GM21447 (cell line): Measurements from ENCODE around the gene MKNK1.

ENCODE experiments used
- ATAC-seq: cut with Tn5 transposase; IDR thresholded peaks from one replicate; pipeline ENCODE4 v1.9.1; 2021; ENCODE audit not compliant: unreplicated experiment

The MKNK1 gene

DNA sequence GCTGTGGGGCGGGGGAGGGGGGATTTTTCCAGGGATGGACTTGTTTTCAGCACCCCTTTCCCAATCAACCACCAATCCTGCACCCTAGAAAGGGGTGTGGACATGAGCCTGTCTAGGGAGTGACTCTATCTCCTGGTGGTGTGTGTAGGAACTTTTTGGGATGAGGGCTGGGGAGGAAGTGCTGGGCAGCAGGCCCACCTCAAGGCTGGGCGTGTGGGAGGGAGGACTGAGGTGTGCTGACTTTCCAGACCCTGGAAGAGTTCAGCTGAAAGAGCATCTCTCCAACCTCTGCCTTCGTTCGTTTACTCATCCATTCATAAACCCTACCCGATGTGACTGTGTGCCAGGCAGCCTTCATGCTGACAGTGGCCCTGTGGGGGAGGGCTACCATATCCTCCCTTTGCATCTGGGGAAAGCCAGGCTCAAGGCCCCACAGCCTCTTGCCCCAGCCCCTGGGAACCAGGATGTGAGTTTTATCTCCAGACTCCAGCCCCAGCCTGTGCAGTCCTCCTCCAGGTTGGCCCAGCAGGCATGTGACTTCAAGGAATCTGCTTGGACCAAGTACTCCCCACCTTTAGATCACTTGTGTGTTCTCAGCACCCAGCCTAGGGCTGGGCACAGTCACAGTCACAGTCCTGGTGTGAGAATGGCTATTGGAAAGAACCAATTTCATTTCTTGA is 59.4 kb downstream of the MKNK1 start:
- ATAC-seq: no peak

- ATAC-seq: no peak
These were observed 60.1 kb downstream of the MKNK1 start for GRCh38 chr1:46543761-46544560.

DNA sequence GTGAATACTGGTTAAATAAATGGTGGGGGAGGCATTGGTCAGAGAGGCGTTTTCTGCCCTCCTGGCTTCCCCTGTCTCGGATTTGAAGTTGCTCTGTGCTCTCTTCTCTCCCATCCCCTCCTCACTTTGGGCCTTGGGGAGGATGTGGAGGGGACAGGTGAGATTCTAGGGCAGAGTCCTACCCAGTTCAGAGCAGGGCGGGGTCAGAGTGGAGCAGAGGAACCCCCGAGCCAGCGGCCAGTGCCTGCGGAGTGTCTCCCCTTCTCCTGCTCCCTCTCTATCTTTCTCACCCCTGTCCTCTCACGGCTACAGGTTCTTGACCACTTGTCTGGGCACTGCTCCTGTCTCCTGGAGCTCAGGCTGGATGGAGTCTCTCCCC is 60.7 kb downstream of the MKNK1 start:
- no peak for ATAC-seq

- ATAC-seq: no peak
These were observed 64.1 kb downstream of the MKNK1 start for GRCh38 chr1:46539972-46540371.

DNA sequence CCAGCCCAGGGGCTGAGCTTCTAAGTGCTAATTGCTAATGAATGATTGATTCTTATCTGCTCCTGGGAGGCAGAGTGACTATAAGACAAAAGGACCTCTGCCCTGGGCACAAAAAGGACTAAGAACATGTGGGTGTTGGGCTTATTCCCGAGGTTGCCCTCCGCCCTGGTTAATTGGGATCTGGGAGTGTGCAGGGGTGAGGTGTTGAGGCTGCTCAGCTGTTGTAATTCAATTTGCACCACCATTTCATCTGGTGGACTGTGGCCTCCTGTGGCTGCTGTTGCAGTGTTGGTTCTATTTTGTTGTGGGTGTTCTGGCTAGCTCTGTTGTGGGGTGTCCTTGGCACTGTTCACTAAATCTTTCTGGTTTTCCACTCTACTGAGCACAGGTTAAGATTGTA is 65.9 kb downstream of the MKNK1 start:
- ATAC-seq: no peak

GRCh38 chr1:46537651-46538050 is 66.4 kb downstream of the MKNK1 start:
- no peak for ATAC-seq

GRCh38 chr1:46536527-46536926 is 67.5 kb downstream of the MKNK1 start:
- no peak for ATAC-seq

- no peak for ATAC-seq
These were observed 69.0 kb downstream of the MKNK1 start for GRCh38 chr1:46535063-46535462.

DNA sequence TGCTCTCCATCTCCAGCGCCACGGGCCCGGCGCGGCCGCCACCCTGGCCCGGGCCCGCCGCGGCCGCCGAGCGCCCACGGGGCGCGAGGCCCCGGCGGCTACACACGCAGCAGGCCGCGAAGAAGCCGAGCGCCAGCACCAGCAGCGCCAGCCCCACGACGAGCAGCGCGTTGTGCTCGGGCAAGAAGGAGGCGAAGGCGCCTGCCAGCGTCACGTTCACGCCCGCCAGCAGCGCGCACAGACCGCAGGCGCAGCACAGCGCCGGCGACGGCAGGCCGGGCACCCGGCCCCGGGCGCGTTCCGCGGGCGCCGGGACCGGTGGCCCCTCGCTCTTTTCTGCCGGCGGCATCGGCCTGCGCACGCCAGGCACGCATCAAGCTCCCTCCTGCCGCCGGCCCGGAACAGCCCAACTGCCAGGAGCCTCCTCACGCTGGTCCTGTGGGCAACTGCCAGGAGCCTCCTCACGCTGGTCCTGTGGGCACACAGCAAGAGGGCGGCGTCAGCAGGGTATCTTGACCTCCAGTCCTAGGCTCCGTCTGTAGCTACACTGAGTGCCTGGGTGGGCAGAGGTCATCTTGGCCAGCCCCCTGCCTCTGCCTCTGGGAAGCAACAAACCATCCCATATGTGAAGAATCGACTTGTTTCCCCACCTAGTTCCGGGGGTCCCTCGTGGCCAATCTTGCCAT is 70.7 kb downstream of the MKNK1 start:
- ATAC-seq: no peak

GRCh38 chr1:46532498-46533178 is 71.4 kb downstream of the MKNK1 start:
- ATAC-seq: no peak

GRCh38 chr1:46532095-46532494 is 72.0 kb downstream of the MKNK1 start:
- ATAC-seq: no peak

DNA sequence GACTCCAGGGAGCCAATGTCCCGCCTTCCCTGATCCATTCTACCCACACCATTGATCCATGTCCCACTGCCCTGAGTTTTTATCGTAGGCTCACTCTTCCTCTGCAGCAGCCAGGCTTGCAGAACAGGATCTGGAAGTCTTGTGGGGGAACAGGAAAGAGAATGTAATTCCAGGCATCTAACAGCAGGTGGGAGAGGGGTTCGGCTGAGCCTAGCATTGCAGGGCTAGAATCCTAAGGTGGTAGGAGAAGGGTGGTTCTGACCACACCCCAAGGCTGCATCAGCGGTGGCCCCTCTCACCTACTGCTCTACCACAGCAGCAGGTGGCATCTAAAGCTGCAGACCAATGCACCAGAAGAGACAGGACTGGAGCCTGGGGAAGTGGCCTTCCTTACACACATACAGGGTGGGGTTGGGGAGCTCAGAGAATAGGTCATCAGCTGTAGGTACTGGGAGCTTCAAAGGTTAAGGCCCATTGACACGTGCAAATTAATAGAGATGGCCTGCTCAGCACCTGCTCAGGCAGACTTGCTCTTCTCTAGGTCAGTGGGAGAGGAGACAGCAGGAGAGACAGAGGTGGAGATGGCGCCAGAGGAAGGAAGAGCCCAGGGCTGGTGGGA is 73.2 kb downstream of the MKNK1 start:
- ATAC-seq: no peak

DNA sequence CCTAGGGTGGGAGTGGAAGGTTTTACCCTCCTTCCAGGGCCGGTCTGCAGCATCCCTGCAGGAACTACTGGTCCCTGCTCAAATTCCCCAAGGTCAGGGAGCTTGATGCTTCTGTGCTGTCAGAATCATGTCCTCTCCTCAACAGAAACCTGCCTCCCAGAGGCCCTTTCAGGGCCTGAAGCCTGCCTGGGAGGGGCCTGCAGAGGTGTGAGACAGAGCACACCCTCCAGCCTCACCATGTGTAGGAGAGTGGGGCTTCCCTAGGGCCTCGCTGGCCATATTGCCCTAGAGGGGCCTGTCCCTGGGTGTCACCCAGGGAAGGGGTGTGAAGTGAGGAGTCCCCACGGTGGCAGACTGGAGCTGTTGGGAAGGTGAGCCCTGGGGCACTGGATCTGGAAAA is 73.8 kb downstream of the MKNK1 start:
- ATAC-seq: no peak

GRCh38 chr1:46529031-46529630 is 74.9 kb downstream of the MKNK1 start:
- ATAC-seq: no peak

DNA sequence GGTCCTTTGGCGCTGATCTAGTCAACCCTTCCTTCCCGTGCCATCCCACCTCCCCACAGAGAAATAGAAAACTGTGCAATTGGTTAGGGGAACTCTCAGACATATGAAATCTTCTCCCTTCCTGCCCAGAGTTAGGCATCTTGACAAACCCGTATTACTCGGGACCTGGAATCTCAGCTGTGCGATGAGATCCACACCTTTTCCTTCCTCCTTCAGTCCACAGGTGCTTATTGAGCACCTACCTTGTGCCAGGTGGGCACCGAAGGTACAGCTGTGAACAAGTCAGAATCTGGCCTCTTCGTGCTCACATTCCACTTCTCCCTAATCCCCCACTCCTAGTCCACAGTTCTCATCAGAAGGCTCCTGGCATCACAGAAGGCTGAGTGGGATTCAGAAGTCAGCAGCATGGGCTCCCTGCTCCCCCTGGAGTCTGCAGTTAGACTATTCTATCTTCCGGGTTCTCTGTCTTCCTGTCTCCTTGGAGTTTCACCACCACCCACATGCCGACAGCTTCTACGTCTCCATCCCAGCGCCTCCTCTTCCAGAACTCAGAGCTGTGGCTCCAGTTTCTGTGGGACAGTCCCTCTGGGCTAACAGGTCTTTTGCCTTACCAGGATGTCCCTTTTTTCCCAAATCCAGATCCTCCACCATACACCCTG is 75.6 kb downstream of the MKNK1 start:
- ATAC-seq: no peak

- ATAC-seq: peak; percentile 75
These were observed 76.4 kb downstream of the MKNK1 start for GRCh38 chr1:46527474-46528296.

DNA sequence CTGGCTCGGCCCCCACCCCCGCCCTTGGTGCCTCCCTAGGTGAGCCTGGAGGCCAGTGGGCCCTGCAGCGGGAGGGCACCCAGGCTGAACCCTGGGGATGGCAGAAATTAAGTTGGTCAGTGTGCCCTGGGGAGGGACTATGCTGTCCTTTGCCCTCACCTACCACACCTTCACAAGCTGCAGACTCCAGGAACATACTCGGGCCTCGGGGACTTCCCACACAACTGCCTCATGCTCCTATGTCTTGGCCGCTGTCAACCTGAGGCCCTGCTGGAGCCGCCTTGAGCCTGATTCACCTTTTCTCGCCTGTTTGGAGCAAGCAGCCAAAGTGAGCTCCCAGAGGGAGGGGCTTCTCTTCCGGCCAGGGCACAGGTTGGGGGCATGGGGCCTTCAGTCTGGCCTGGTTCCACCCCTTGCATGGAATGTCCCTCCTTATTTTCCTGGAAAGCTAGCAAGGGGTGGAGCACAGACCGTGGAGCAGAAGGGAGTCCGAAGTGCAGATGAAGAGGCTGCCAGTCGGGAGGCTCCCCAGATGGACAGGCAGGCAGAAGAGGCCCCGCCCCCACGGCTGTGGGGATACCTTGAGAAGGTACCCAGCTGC is 77.3 kb downstream of the MKNK1 start:
- ATAC-seq: no peak

- ATAC-seq: no peak
These were observed 77.9 kb downstream of the MKNK1 start for GRCh38 chr1:46526013-46526690.
